ENCODE results near the gene ELMO3. TPM values are rescaled to one million over a fixed set of nuclear protein-coding genes. Genes with fewer than 3 reads are reported as not detected.

The ELMO3 gene
- total and polyA plus RNA-seq, 2 of the 13 experiments (the other 11 are each of a cell fraction or from before 2014, with no cell fraction given), result 2.6 to 4.0 TPM

GRCh38 chr16:67200491-67200890 is 1.6 kb downstream of the ELMO3 start:
- Histone ChIP-seq H3K9me3 (ENCODE audit: low read length) (no peaks in the 10 kb centered on the region), H4K20me1 (ENCODE audit: insufficient read depth, low read length) (no peaks in the 10 kb centered on the region), H3K27ac (ENCODE audit: extremely low read length, insufficient read depth, low read length) (no peak overlapping the region), H3K27me3 (ENCODE audit: control insufficient read depth in 1 of 2, insufficient read depth in 2 of 2, low read length in 2 of 2) (no peaks in the 10 kb centered on the region), H3K9ac (ENCODE audit: insufficient read depth, low read depth, low read length) (no peak overlapping the region), H3K4me2 (ENCODE audit: low read depth, low read length) (no peak overlapping the region), H3K4me3 (replicated peaks in 1 of 3; ENCODE audit: insufficient read depth in 1 of 3, low read depth in 2 of 3, low read length in 3 of 3) (no peak overlapping the region), H3K4me1 (ENCODE audit: insufficient read depth, low read length) (peaks cover 5% of the 10 kb centered on the region), H3K36me3 (replicated peaks in 1 of 2; ENCODE audit: control insufficient read depth in 1 of 2, insufficient read depth in 2 of 2, low read length in 2 of 2) (peaks cover 46 to 63% of the 10 kb centered on the region in 2 experiments), H3K79me2 (ENCODE audit: insufficient read depth, low read length) (no peaks in the 10 kb centered on the region), H2AFZ (ENCODE audit: low read length) (no peak overlapping the region)
- FAIRE-seq, result no peak
- in situ Hi-C loops (cut with HindIII; ENCODE audit: extremely low pct_ligation_motif_present, low pct_unique_long_range_greater_than_20kb), result no loop called here
- WGBS (ENCODE audit: low lambda C conversion rate), result 97% methylated on average over 5 of the region's 8 CpGs
- intact Hi-C loops (cut with micrococcal nuclease; ENCODE audit: unreplicated experiment), result no loop called here
- no peak for ATAC-seq
- no peak for DNase-seq (ENCODE audit: low spot score)
- ChIA-PET POLR2A (interaction anchor here (0.9 kb wide), 1 partner anchor 8 kb away, joined by 3 read pairs; the partner anchor contains the start of gene E2F4), CTCF (ENCODE audit: low intra/inter-chr PET ratio, low total read pairs) (no interaction called here)
- no TSS peak for BruUV-seq (replicated peaks)
- TF ChIP-seq ADNP (CRISPR knock-in tag; IDR thresholded peaks at IDR 0.05) (no peak), ZNF619 (CRISPR knock-in tag; IDR thresholded peaks at IDR 0.05) (no peak), ZNF556 (CRISPR knock-in tag; IDR thresholded peaks at IDR 0.05; ENCODE audit: borderline replicate concordance) (no peak), AGO2 (optimal IDR thresholded peaks at IDR 0.05; ENCODE audit: low read depth, low read length) (peak; percentile 64), ZNF207 (IDR thresholded peaks at IDR 0.05; ENCODE audit: borderline replicate concordance) (no peak), BCL3 (CRISPR knock-in tag; IDR thresholded peaks at IDR 0.05) (no peak), ETV5 (CRISPR knock-in tag; IDR thresholded peaks at IDR 0.05; ENCODE audit: borderline replicate concordance) (no peak), ZZZ3 (CRISPR knock-in tag; IDR thresholded peaks at IDR 0.05; ENCODE audit: borderline replicate concordance) (no peak), RBFOX2 (IDR thresholded peaks at IDR 0.05; ENCODE audit: low read depth, low read length) (0 out of 2 replicates have a peak, but pooled peaks have one; percentile 34)

Data from HepG2 (cell line).